ENCODE results near the gene CDK8.
A peak's percentile ranks its signal among the peaks of the same experiment; 100 is the strongest.

Gene CDK8

GRCh38 chr13:26221399-26221720 is 32.6 kb upstream of the CDK8 start:
- CTCF ChIA-PET: interaction anchor here (1.4 kb wide), 1 partner anchor 36 kb away, joined by 4 read pairs; no protein-coding TSS in a partner anchor
- DNase-seq: no peak
- POLR2A ChIA-PET: interaction anchor here (1.2 kb wide), 1 partner anchor 34 kb away, joined by 5 read pairs; no protein-coding TSS in a partner anchor
- Histone ChIP-seq H3K36me3 (ENCODE audit: control insufficient read depth in 4 of 4, insufficient read depth in 4 of 4, low read length in 3 of 4) (peaks cover 11 to 37% (median 28%) of the 10 kb centered on the region in 4 experiments), H3K9me3 (ENCODE audit: control extremely low read depth in 1 of 5, control insufficient read depth in 4 of 5, insufficient read depth in 2 of 5, low read depth in 1 of 5, low read length in 4 of 5) (no peaks in the 10 kb centered on the region), H3K27me3 (replicated peaks in 2 of 5; ENCODE audit: control insufficient read depth in 4 of 5, insufficient read depth in 5 of 5, low read length in 4 of 5) (no peaks in the 10 kb centered on the region), H3K4me1 (ENCODE audit: control extremely low read depth in 1 of 4, control insufficient read depth in 4 of 4, insufficient read depth in 4 of 4, low read length in 3 of 4) (peaks cover 14 to 24% (median 22%) of the 10 kb centered on the region in 4 experiments), H3K4me3 (ENCODE audit: control insufficient read depth in 1 of 7, extremely low read depth in 1 of 7, insufficient read depth in 4 of 7, low read depth in 2 of 7, low read length in 6 of 7) (peak overlapping the region; percentile 85 to 99 (median 94)), H3K27ac (ENCODE audit: insufficient read depth in 1 of 2, low read depth in 1 of 2, low read length in 2 of 2, poor library complexity in 1 of 2, severe bottlenecking in 2 of 2) (peak overlapping the region; percentile 94 to 97)
- 1% methylated on average over 16 of the region's 16 CpGs for WGBS (ENCODE audit: insufficient coverage)

- ChIA-PET CTCF (interaction anchor here (1.4 to 1.9 kb wide), 2 partner anchors 33 to 35 kb away, joined by 3 to 4 read pairs; no protein-coding TSS in a partner anchor), POLR2A (interaction anchor here (0.9 to 1.4 kb wide), 3 partner anchors 29 to 35 kb away, joined by 3 to 5 read pairs (median 4); no protein-coding TSS in a partner anchor)
- H3K27ac ChIP-seq (ENCODE audit: insufficient read depth in 1 of 2, low read depth in 1 of 2, low read length in 2 of 2, poor library complexity in 1 of 2, severe bottlenecking in 2 of 2): peak within 1 kb of the TSS; percentile 94 to 97
Measured at GRCh38 chr13:26221721-26222519, 32.0 kb upstream of the CDK8 start, which contains the start of gene RNF6. Gene RNF6 (minus strand): TSS chr13:26222314. CDS start chr13:26219649, 2,665 bp downstream.

GRCh38 chr13:26222520-26223046 is 31.3 kb upstream of the CDK8 start:
- Histone ChIP-seq H3K4me1 (ENCODE audit: control extremely low read depth in 1 of 4, control insufficient read depth in 4 of 4, insufficient read depth in 4 of 4, low read length in 3 of 4) (peaks cover 14 to 24% (median 22%) of the 10 kb centered on the region in 4 experiments), H3K36me3 (ENCODE audit: control insufficient read depth in 4 of 4, insufficient read depth in 4 of 4, low read length in 3 of 4) (peaks cover 7 to 25% (median 18%) of the 10 kb centered on the region in 4 experiments), H3K4me3 (ENCODE audit: control insufficient read depth in 1 of 7, extremely low read depth in 1 of 7, insufficient read depth in 4 of 7, low read depth in 2 of 7, low read length in 6 of 7) (peak overlapping the region; percentile 85 to 99 (median 94)), H3K27ac (ENCODE audit: insufficient read depth in 1 of 2, low read depth in 1 of 2, low read length in 2 of 2, poor library complexity in 1 of 2, severe bottlenecking in 2 of 2) (peak overlapping the region; percentile 94 to 97), H3K9me3 (ENCODE audit: control extremely low read depth in 1 of 5, control insufficient read depth in 4 of 5, insufficient read depth in 2 of 5, low read depth in 1 of 5, low read length in 4 of 5) (no peaks in the 10 kb centered on the region), H3K27me3 (replicated peaks in 2 of 5; ENCODE audit: control insufficient read depth in 4 of 5, insufficient read depth in 5 of 5, low read length in 4 of 5) (no peaks in the 10 kb centered on the region)
- no peak for DNase-seq
- CTCF ChIA-PET: interaction anchor here (0.9 to 1.9 kb wide), 4 partner anchors 28 to 38 kb away, joined by 3 to 4 read pairs (median 3); no protein-coding TSS in a partner anchor
- POLR2A ChIA-PET: interaction anchor here (0.9 to 1.4 kb wide), 3 partner anchors 29 to 36 kb away, joined by 3 to 5 read pairs (median 4); no protein-coding TSS in a partner anchor
- WGBS (ENCODE audit: insufficient coverage): 28% methylated on average over 15 of the region's 16 CpGs

More at GRCh38 chr13:26221721-26222519, 32.0 kb upstream of the CDK8 start, which contains the start of gene RNF6:
- Histone ChIP-seq H3K27me3 (replicated peaks in 2 of 5; ENCODE audit: control insufficient read depth in 4 of 5, insufficient read depth in 5 of 5, low read length in 4 of 5) (no peaks in the 10 kb centered on the region), H3K36me3 (ENCODE audit: control insufficient read depth in 4 of 4, insufficient read depth in 4 of 4, low read length in 3 of 4) (peaks cover 11 to 32% (median 24%) of the 10 kb centered on the region in 4 experiments), H3K4me1 (ENCODE audit: control extremely low read depth in 1 of 4, control insufficient read depth in 4 of 4, insufficient read depth in 4 of 4, low read length in 3 of 4) (peaks cover 14 to 24% (median 22%) of the 10 kb centered on the region in 4 experiments), H3K9me3 (ENCODE audit: control extremely low read depth in 1 of 5, control insufficient read depth in 4 of 5, insufficient read depth in 2 of 5, low read depth in 1 of 5, low read length in 4 of 5) (no peaks in the 10 kb centered on the region), H3K4me3 (ENCODE audit: control insufficient read depth in 1 of 7, extremely low read depth in 1 of 7, insufficient read depth in 4 of 7, low read depth in 2 of 7, low read length in 6 of 7) (peak within 1 kb of the TSS; percentile 85 to 99 (median 94))
- DNase-seq: peak; percentile 98 to 99 (median 98)
- WGBS (ENCODE audit: insufficient coverage): under 1% methylated on average over 67 of the region's 67 CpGs

GRCh38 chr13:26225896-26226617 is 27.9 kb upstream of the CDK8 start:
- no peak overlapping the region for H3K4me3 ChIP-seq (ENCODE audit: control insufficient read depth in 1 of 7, extremely low read depth in 1 of 7, insufficient read depth in 4 of 7, low read depth in 2 of 7, low read length in 6 of 7)
- WGBS (ENCODE audit: insufficient coverage): 94% methylated on average over 6 of the region's 7 CpGs
- no peaks in the 10 kb centered on the region for H3K36me3 ChIP-seq (ENCODE audit: control insufficient read depth in 4 of 4, insufficient read depth in 4 of 4, low read length in 3 of 4)
- DNase-seq: no peak
- no peak overlapping the region for H3K27ac ChIP-seq (ENCODE audit: insufficient read depth in 1 of 2, low read depth in 1 of 2, low read length in 2 of 2, poor library complexity in 1 of 2, severe bottlenecking in 2 of 2)
- POLR2A ChIA-PET: no interaction called here
- H3K27me3 ChIP-seq (replicated peaks in 2 of 5; ENCODE audit: control insufficient read depth in 4 of 5, insufficient read depth in 5 of 5, low read length in 4 of 5): no peaks in the 10 kb centered on the region
- H3K4me1 ChIP-seq (ENCODE audit: control extremely low read depth in 1 of 4, control insufficient read depth in 4 of 4, insufficient read depth in 4 of 4, low read length in 3 of 4): peaks cover 7 to 13% (median 7%) of the 10 kb centered on the region in 4 experiments
- H3K9me3 ChIP-seq (ENCODE audit: control extremely low read depth in 1 of 5, control insufficient read depth in 4 of 5, insufficient read depth in 2 of 5, low read depth in 1 of 5, low read length in 4 of 5): no peaks in the 10 kb centered on the region
- CTCF ChIA-PET: no interaction called here

- 90% methylated on average over 6 of the region's 6 CpGs for WGBS (ENCODE audit: insufficient coverage)
- no peak overlapping the region for H3K27ac ChIP-seq (ENCODE audit: insufficient read depth in 1 of 2, low read depth in 1 of 2, low read length in 2 of 2, poor library complexity in 1 of 2, severe bottlenecking in 2 of 2)
- peaks cover 5 to 10% (median 7%) of the 10 kb centered on the region in 4 experiments for H3K4me1 ChIP-seq (ENCODE audit: control extremely low read depth in 1 of 4, control insufficient read depth in 4 of 4, insufficient read depth in 4 of 4, low read length in 3 of 4)
- CTCF ChIA-PET: no interaction called here
- peak in 2 of 3 donors; percentile 7 to 27 for DNase-seq
- no peaks in the 10 kb centered on the region for H3K36me3 ChIP-seq (ENCODE audit: control insufficient read depth in 4 of 4, insufficient read depth in 4 of 4, low read length in 3 of 4)
- H3K9me3 ChIP-seq (ENCODE audit: control extremely low read depth in 1 of 5, control insufficient read depth in 4 of 5, insufficient read depth in 2 of 5, low read depth in 1 of 5, low read length in 4 of 5): no peaks in the 10 kb centered on the region
- H3K4me3 ChIP-seq (ENCODE audit: control insufficient read depth in 1 of 7, extremely low read depth in 1 of 7, insufficient read depth in 4 of 7, low read depth in 2 of 7, low read length in 6 of 7): no peak overlapping the region
- H3K27me3 ChIP-seq (replicated peaks in 2 of 5; ENCODE audit: control insufficient read depth in 4 of 5, insufficient read depth in 5 of 5, low read length in 4 of 5): no peaks in the 10 kb centered on the region
- POLR2A ChIA-PET: no interaction called here
Measured at GRCh38 chr13:26227166-26227971, 26.6 kb upstream of the CDK8 start.

GRCh38 chr13:26228096-26228495 is 25.8 kb upstream of the CDK8 start:
- ChIA-PET POLR2A (no interaction called here), CTCF (no interaction called here)
- WGBS (ENCODE audit: insufficient coverage): no CpG with 5 or more reads among the region's 2 CpGs
- no peak overlapping the region for H3K4me3 ChIP-seq (ENCODE audit: control insufficient read depth in 1 of 7, extremely low read depth in 1 of 7, insufficient read depth in 4 of 7, low read depth in 2 of 7, low read length in 6 of 7)
- no peaks in the 10 kb centered on the region for H3K27me3 ChIP-seq (replicated peaks in 2 of 5; ENCODE audit: control insufficient read depth in 4 of 5, insufficient read depth in 5 of 5, low read length in 4 of 5)
- DNase-seq: no peak
- no peaks in the 10 kb centered on the region for H3K36me3 ChIP-seq (ENCODE audit: control insufficient read depth in 4 of 4, insufficient read depth in 4 of 4, low read length in 3 of 4)
- H3K4me1 ChIP-seq (ENCODE audit: control extremely low read depth in 1 of 4, control insufficient read depth in 4 of 4, insufficient read depth in 4 of 4, low read length in 3 of 4): peaks cover 0 to 2% (median 1%) of the 10 kb centered on the region in 4 experiments
- H3K9me3 ChIP-seq (ENCODE audit: control extremely low read depth in 1 of 5, control insufficient read depth in 4 of 5, insufficient read depth in 2 of 5, low read depth in 1 of 5, low read length in 4 of 5): no peaks in the 10 kb centered on the region
- H3K27ac ChIP-seq (ENCODE audit: insufficient read depth in 1 of 2, low read depth in 1 of 2, low read length in 2 of 2, poor library complexity in 1 of 2, severe bottlenecking in 2 of 2): no peak overlapping the region
